GM03348 (cell line): Measurements from ENCODE around the gene STMN3.

ENCODE experiments used
- DNase-seq: peaks from one replicate; pipeline ENCODE4 v3.0.0; 2012; ENCODE audit warnings: low spot score

STMN3 gene

GRCh38 chr20:63692436-63693082 is 39.3 kb upstream of the STMN3 start:
- no peak for DNase-seq

DNA sequence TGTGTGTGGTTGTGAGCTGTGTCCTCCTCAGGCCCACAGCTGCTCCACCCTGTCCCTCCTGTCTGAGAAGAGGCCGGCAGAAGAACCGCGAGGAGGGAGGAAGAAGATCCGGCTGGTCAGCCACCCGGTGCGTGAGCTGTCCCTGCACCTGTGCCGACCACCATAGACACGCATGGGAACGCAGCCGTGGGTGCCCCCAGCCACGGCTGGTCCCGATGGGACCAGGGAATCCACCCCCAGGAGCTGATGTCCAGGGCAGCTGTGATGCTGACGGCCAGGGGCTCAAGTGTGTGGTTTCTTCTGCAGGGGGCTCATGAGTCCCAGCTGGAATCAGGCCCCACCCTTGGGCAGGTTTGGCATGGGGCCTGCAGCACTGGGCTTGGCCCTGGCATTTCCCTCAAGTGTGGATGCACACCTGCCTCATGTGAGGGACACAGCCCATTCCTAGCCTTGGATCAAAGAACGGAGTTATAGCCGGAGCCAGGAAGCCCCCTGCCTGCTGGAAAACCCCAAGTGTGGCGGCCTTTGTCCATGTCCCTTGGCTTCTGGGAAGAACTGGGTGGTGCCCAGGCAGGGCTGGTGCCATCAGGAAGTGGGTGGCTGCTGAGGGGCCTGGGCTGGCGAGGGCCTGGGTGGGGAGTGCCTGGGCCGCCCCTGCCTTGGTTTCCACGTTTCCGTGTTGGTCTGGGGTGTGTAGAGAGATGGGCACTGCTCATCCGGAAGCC is 38.6 kb upstream of the STMN3 start:
- no peak for DNase-seq

GRCh38 chr20:63690898-63691710 is 37.9 kb upstream of the STMN3 start:
- no peak for DNase-seq

DNA sequence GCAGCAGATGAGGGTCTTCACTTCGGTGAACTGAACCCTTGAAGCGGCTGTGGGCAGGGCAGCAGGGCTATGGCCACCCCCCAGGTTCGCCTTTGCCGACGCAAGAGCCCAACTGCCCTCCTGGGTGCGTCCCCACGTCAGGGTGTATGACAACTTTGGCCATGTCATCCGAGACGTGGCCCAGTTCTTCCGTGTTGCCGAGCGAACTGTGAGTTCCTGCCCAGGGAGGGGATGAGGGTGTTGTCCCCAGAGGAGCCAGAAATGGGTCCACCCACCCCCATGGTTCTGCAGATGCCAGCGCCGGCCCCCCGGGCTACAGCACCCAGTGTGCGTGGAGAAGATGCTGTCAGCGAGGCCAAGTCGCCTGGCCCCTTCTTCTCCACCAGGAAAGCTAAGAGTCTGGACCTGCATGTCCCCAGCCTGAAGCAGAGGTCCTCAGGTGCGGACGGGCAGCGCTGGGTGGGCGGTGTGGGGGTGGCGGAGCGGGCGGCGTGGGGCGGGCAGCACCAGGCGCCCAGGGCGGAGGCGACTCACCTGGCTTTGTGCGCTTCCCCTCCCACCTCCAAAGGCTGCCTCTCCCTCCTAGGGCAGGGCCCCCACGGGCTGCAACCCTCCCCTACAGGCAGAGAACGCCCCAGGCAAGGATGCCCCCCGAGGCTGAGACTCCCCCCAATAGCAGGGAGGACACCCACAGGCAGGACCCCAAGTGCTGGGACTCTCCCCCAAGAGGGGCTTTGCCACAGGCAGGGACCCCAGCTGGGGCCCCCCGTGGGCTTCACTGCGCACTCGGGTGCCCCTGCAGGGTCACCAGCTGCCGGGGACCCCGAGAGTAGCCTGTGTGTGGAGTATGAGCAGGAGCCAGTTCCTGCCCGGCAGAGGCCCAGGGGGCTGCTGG is 37.0 kb upstream of the STMN3 start:
- no peak for DNase-seq

DNA sequence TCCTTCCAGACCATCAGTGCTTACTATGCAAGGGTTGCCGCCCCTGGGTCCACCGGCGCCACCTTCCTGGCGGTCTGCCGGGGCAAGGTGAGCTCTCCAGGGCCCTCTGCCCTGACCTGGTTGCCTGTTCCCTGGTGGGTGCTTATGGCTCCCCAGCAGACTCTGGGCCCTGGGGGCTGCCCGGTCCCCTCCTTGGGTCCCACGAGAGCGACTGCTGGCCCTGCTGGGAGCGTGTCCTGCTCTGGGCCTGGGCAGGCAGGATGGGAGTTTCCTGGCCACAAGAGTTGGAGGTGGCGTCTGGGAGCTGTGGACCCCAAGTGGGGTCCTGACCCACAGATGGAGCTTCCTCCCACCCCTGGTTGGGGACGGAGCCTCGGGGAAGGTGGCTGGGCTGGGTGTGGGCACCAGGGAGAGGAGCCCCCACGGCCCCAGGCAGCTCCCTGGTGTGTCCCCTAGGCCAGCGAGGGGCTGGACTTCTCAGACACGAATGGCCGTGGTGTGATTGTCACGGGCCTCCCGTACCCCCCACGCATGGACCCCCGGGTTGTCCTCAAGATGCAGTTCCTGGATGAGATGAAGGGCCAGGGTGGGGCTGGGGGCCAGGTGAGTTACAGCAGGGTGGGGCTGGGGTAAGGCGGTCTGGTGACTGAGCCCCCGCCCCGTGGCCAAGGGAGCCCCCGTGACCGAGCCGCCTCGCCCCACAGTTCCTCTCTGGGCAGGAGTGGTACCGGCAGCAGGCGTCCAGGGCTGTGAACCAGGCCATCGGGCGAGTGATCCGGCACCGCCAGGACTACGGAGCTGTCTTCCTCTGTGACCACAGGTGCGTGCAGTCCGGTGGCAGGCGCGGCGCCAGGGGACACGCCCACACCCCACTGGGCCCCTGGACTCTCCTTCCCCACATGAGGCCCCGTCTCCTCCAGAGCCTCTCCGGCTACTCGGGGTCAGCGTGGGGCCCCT is 36.1 kb upstream of the STMN3 start:
- no peak for DNase-seq

- no peak for DNase-seq
Measured at GRCh38 chr20:63688228-63689045, 35.2 kb upstream of the STMN3 start.

DNA sequence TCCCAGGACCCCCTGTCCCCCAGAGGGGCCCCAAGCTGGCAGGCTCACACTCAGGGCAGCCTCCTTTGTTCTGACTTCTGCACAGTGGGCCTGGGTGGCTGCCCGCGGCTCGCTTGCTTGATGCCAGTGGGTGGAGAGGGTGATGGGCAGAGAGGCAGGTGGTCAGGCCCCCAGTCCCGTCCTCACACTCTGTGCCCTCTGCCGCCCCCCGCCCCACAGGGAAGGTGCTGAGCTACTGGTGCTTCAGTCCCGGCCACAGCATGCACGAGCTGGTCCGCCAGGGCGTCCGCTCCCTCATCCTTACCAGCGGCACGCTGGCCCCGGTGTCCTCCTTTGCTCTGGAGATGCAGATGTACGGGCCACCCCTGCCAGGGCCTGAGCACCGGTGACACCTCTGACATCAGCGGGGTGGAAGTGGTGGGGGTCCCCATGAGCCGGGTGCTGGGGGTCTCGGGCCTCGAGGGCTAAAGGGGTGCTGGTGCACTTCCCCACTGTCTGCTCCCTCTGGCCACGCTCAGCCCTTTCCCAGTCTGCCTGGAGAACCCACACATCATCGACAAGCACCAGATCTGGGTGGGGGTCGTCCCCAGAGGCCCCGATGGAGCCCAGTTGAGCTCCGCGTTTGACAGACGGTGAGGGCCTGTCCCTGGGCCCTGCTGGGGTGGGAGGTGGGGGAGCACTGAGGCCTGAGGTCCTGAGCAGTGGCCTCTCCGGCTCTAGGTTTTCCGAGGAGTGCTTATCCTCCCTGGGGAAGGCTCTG is 34.4 kb upstream of the STMN3 start:
- no peak for DNase-seq

GRCh38 chr20:63686492-63687321 is 33.5 kb upstream of the STMN3 start:
- peak; percentile 90 for DNase-seq

DNA sequence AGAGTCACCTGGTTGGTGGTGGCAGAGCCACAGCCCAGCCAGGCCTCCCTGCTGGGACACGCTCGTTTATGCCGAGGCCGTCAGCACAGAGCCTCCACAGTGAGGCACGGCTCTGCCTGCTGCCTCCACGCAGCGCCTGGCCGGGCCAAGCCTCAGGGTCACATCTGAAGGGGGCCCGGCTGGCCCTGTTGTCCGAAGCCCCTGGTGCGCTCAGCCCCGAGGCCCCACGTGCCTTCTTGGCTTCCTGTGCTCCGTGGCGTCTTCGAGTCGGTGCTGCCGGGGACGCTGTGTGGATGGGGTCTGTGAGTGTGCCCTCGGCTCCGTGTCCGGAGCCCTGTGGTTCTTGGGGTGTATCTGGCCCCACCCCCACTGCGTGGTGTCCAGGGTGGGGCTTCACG is 32.9 kb upstream of the STMN3 start:
- no peak for DNase-seq

GRCh38 chr20:63685269-63686026 is 32.2 kb upstream of the STMN3 start:
- DNase-seq: no peak

GRCh38 chr20:63682384-63683139 is 29.3 kb upstream of the STMN3 start:
- DNase-seq: peak; percentile 94

DNA sequence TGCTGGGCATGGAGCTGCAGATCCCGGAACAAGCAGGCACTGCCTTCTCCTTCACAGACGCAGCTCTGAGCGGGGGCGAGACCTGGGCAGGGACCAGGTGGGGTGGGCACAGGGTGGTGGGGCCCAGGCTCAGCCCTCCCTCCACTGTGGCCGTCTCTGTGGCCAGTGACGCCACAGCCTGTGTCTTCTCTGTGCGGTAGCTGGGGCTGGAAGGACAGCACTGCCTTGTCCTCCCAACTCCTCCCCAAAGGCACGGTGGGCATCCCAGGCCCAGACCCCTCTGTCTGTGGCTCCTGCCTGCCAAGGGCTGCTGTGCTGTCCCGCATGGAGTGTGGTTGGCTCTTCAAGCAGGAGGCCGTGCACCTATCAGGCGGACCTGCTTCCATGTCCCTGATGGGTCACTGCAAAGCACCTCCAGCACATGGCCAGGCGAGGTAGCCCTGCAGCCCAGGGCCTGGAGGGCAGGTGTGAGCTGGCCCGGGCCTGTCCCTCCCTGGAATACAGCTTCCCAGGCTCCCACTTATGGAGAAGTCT is 28.5 kb upstream of the STMN3 start:
- no peak for DNase-seq

- DNase-seq: no peak
Measured at GRCh38 chr20:63680857-63681608, 27.8 kb upstream of the STMN3 start.

GRCh38 chr20:63680427-63680826 is 27.2 kb upstream of the STMN3 start:
- no peak for DNase-seq

DNA sequence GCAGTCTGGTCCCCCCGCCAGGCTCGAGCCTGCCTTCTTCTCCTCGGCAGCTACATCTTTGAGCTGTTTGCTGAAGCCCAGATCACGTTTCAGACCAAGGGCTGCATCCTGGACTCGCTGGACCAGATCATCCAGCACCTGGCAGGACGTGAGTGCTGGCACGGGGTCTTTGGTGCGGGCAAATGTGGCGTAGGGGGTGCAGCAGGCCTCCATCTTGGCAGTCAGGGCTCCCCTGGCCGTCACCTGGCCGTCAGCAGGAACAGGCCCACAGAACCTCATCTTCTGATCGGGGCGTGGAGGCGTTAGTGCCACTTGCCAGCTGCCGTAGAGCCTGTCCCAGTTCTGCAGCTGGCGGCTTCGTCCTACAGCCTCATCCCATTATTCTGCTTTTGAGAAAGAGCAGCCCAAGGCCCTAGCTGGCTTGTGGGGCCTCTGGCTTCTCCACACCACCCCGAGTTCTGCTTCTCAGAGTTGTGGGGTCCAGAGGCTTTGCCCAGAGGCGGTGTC is 26.6 kb upstream of the STMN3 start:
- no peak for DNase-seq
